Activated T-helper 17 cell treated with anti-CD3 and anti-CD28 coated beads, Interleukin-2, amount 50 U/mL, for 72 hours (primary cell): ENCODE results near the gene TRIM52. TPM values are rescaled to one million over a fixed set of nuclear protein-coding genes. Genes with fewer than 3 reads are reported as not detected.
A peak's percentile ranks its signal among the peaks of the same experiment; 100 is the strongest.

Source experiments
- ATAC-seq: fragments of 150-1000 bp; cut with Tn5 transposase; replicated peaks from 2 replicates; pipeline ENCODE4 v1.10.0; 2021; ENCODE audit warnings: mild to moderate bottlenecking, moderate library complexity
- H3K27ac Mint-ChIP-seq: one replicate; pipeline ENCODE4 v1.8.0; 2022; ENCODE audit warnings: mixed read lengths
- H3K27me3 Mint-ChIP-seq: one replicate; pipeline ENCODE4 v1.8.0; 2022; ENCODE audit warnings: mixed read lengths
- H3K36me3 Mint-ChIP-seq: one replicate; pipeline ENCODE4 v1.8.0; 2022; ENCODE audit warnings: low read depth, mild to moderate bottlenecking, mixed read lengths
- H3K4me1 Mint-ChIP-seq: one replicate; pipeline ENCODE4 v1.8.0; 2022; ENCODE audit warnings: mixed read lengths
- H3K4me3 Mint-ChIP-seq: one replicate; pipeline ENCODE4 v1.8.0; 2022; ENCODE audit warnings: mild to moderate bottlenecking, mixed read lengths
- H3K9me3 Mint-ChIP-seq: one replicate; pipeline ENCODE4 v1.8.0; 2022; ENCODE audit warnings: mixed read lengths
- total RNA-seq, 2 donors: library from RNA; stranded (reverse); gene quantifications; one replicate each; pipeline ENCODE4 v1.2.3, GENCODE V29; 2022

TRIM52 gene
- total RNA-seq, 2 donors from 2014 or later = 14.3 to 19.4 TPM

- no peaks in the 10 kb centered on the region for H3K27me3 Mint-ChIP-seq
- H3K36me3 Mint-ChIP-seq = peaks cover 82% of the 10 kb centered on the region
- H3K9me3 Mint-ChIP-seq = no peaks in the 10 kb centered on the region
- H3K4me1 Mint-ChIP-seq = peaks cover 11% of the 10 kb centered on the region
- ATAC-seq = no peak
- peak overlapping the region; percentile 28 for H3K27ac Mint-ChIP-seq
- H3K4me3 Mint-ChIP-seq = no peak overlapping the region
Observed at GRCh38 chr5:181232593-181232992, 28.4 kb downstream of the TRIM52 start.

DNA sequence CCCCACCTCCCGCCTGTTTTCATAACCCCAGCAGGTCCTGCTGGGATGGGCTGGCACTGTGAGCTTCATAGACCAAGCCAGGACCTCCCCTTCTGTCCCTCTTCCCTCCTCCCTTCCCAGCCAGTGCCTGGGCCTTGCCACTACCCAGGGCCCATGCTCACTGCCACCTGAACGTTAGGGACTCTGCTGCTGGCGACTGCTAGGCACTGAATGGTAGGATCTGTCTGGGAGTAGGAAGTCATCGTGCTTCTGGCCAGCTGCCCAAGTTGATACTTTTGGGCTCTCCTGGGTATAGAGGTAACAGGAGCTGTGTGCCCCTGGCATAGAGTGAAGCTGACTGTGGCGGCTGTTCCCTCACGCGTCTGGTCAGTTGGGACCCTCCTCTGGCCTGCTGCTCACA, 29.5 kb downstream of the TRIM52 start:
- no peak for ATAC-seq
- peak overlapping the region; percentile 3 for H3K27ac Mint-ChIP-seq
- H3K9me3 Mint-ChIP-seq = no peaks in the 10 kb centered on the region
- H3K4me1 Mint-ChIP-seq = peaks cover 11% of the 10 kb centered on the region
- no peak overlapping the region for H3K4me3 Mint-ChIP-seq
- H3K27me3 Mint-ChIP-seq = no peaks in the 10 kb centered on the region
- H3K36me3 Mint-ChIP-seq = peaks cover 80% of the 10 kb centered on the region

DNA sequence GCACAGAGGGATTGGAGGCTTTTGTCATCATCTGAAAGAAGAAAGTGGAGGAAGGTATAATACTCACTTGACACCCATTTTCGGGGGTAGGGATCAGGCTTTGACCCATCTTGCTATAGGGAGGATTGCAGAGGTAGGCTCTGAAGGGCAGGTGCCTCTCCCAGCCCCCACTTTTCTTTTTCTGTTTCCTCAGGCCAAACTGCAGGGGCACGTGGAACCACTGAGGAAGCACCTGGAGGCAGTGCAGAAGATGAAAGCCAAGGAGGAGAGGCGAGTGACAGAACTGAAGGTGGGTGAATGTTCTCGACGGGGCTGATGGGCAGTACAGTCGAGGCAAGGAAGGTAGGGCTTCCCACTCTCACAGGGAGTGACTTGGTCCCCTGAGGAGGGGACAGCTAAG, 30.4 kb downstream of the TRIM52 start:
- no peak overlapping the region for H3K27ac Mint-ChIP-seq
- no peaks in the 10 kb centered on the region for H3K27me3 Mint-ChIP-seq
- H3K4me3 Mint-ChIP-seq = no peak overlapping the region
- peaks cover 14% of the 10 kb centered on the region for H3K4me1 Mint-ChIP-seq
- H3K36me3 Mint-ChIP-seq = peaks cover 71% of the 10 kb centered on the region
- H3K9me3 Mint-ChIP-seq = no peaks in the 10 kb centered on the region
- ATAC-seq = no peak

DNA sequence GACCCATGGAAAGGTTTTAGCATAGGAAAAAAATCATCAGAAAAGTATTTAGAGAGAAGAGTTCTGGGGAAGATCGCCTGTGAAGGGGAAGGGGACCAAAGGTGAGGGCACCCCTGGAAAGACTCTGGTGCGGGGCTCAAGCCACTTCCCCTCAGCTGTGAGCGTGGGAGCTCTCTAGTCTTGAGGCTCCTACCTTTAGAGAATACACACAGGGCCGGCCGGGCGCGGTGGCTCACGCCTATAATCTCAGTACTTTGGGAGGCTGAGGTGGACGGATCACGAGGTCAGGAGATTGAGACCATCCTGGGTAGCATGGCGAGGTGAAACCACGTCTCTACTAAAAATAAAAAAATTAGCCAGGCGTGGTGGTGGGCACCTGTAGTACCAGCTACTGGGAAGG, 30.9 kb downstream of the TRIM52 start:
- Mint-ChIP-seq H3K4me3 (no peak overlapping the region), H3K36me3 (peaks cover 65% of the 10 kb centered on the region), H3K27me3 (no peaks in the 10 kb centered on the region)

DNA sequence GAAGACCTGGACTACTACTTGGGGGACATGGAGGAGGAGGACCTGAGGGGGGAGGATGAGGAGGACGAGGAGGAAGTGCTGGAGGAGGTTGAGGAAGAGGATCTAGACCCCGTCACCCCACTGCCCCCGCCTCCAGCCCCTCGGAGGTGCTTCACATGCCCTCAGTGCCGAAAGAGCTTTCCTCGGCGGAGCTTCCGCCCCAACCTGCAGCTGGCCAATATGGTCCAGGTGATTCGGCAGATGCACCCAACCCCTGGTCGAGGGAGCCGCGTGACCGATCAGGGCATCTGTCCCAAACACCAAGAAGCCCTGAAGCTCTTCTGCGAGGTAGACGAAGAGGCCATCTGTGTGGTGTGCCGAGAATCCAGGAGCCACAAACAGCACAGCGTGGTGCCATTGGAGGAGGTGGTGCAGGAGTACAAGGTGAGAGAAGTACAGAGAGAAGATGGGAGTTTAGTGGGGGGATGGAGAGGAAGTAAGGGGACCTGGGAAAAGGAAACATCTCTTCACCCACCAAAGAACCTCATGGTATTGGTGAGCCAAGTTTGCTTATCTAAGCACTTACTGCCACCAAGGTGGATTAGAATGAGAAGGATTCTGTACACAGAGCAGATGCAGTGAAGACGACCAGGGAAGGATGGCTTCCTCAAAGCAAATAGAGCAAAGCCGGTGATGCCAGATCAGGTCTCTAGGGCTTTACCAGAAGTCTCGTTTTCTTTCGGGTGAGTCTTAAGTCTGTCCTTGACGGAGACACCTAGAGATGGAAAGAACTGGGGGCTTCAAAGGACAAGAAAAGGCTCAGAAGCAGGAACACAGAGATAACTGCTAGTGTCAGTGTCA, 36.3 kb downstream of the TRIM52 start:
- Mint-ChIP-seq H3K27ac (peak overlapping the region; percentile 100), H3K27me3 (no peaks in the 10 kb centered on the region), H3K4me1 (peaks cover 41% of the 10 kb centered on the region), H3K4me3 (peak overlapping the region; percentile 87), H3K9me3 (no peaks in the 10 kb centered on the region), H3K36me3 (peaks cover 56% of the 10 kb centered on the region)
- no peak for ATAC-seq

More for the DNA sequence above, 30.9 kb downstream of the TRIM52 start:
- ATAC-seq = no peak
- Mint-ChIP-seq H3K9me3 (no peaks in the 10 kb centered on the region), H3K27ac (peak overlapping the region; percentile 53), H3K4me1 (peaks cover 16% of the 10 kb centered on the region)

GRCh38 chr5:181223729-181224389, 37.1 kb downstream of the TRIM52 start:
- no peaks in the 10 kb centered on the region for H3K9me3 Mint-ChIP-seq
- H3K27ac Mint-ChIP-seq = peak overlapping the region; percentile 100
- ATAC-seq = peak; percentile 1
- H3K27me3 Mint-ChIP-seq = no peaks in the 10 kb centered on the region
- peaks cover 38% of the 10 kb centered on the region for H3K4me1 Mint-ChIP-seq
- H3K4me3 Mint-ChIP-seq = peak overlapping the region; percentile 87
- peaks cover 49% of the 10 kb centered on the region for H3K36me3 Mint-ChIP-seq

- no peaks in the 10 kb centered on the region for H3K27me3 Mint-ChIP-seq
- peak within 1 kb of the TSS; percentile 87 for H3K4me3 Mint-ChIP-seq
- no peaks in the 10 kb centered on the region for H3K9me3 Mint-ChIP-seq
- ATAC-seq = peak; percentile 68
- H3K27ac Mint-ChIP-seq = peak within 1 kb of the TSS; percentile 100
- peaks cover 39% of the 10 kb centered on the region for H3K4me1 Mint-ChIP-seq
- peaks cover 52% of the 10 kb centered on the region for H3K36me3 Mint-ChIP-seq
Observed at GRCh38 chr5:181223058-181223728, 37.8 kb downstream of the TRIM52 start, which contains the start of gene TRIM41. Gene TRIM41 (plus strand): TSS chr5:181223281. CDS start chr5:181224000, 719 bp downstream.

- Mint-ChIP-seq H3K4me3 (peak overlapping the region; percentile 87), H3K9me3 (no peaks in the 10 kb centered on the region), H3K27ac (peak overlapping the region; percentile 100), H3K4me1 (peaks cover 44% of the 10 kb centered on the region), H3K27me3 (no peaks in the 10 kb centered on the region), H3K36me3 (peaks cover 58% of the 10 kb centered on the region)
- no peak for ATAC-seq
Observed at GRCh38 chr5:181222630-181223057, 38.3 kb downstream of the TRIM52 start.

- Mint-ChIP-seq H3K36me3 (peaks cover 55% of the 10 kb centered on the region), H3K9me3 (no peaks in the 10 kb centered on the region), H3K27ac (peak overlapping the region; percentile 100), H3K4me1 (peaks cover 47% of the 10 kb centered on the region), H3K27me3 (no peaks in the 10 kb centered on the region), H3K4me3 (peak overlapping the region; percentile 87)
- peak; percentile 48 for ATAC-seq
Observed at GRCh38 chr5:181221792-181222629, 38.9 kb downstream of the TRIM52 start.

DNA sequence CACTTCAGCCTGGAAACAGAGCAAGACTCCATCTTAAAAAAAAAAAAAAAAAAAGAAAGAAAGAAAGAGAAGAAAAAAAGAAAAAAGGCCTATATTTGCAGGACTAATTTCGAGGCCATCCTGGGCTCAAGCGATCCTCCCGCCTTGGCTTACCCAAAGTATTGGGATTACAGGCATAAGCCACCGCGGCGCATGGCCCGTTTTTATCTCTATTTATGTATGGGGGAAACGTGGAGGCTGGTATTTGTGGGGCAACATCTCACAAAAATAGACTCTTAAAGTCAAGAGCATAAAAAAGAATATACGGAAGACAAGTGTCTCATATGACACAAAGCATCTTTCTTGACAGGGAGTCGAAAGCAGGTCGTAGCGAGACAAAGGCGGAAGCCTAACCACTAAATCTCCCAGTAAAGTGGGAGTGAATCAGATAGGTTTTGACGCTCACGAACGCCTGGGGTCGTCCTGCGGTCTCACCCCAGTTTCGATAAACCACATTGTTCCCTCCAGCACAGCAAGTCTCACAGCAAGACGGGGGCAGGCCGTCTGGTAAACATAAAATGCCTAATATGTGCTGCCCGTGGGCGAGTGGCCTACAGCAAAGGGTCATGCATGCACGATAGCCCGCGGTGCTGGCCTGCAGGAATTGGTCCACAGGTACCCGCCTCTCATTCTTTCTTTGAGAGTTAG, 39.7 kb downstream of the TRIM52 start:
- ATAC-seq = no peak
- Mint-ChIP-seq H3K27ac (peak overlapping the region; percentile 100), H3K4me3 (peak overlapping the region; percentile 87), H3K27me3 (no peaks in the 10 kb centered on the region), H3K9me3 (no peaks in the 10 kb centered on the region), H3K4me1 (peaks cover 50% of the 10 kb centered on the region), H3K36me3 (peaks cover 52% of the 10 kb centered on the region)

- peaks cover 47% of the 10 kb centered on the region for H3K4me1 Mint-ChIP-seq
- peak overlapping the region; percentile 87 for H3K4me3 Mint-ChIP-seq
- H3K27ac Mint-ChIP-seq = peak overlapping the region; percentile 76
- H3K27me3 Mint-ChIP-seq = no peaks in the 10 kb centered on the region
- peaks cover 52% of the 10 kb centered on the region for H3K36me3 Mint-ChIP-seq
- no peaks in the 10 kb centered on the region for H3K9me3 Mint-ChIP-seq
- ATAC-seq = no peak
Observed at GRCh38 chr5:181220178-181220515, 40.8 kb downstream of the TRIM52 start.

- peaks cover 52% of the 10 kb centered on the region for H3K36me3 Mint-ChIP-seq
- peak overlapping the region; percentile 87 for H3K4me3 Mint-ChIP-seq
- H3K27me3 Mint-ChIP-seq = no peaks in the 10 kb centered on the region
- no peaks in the 10 kb centered on the region for H3K9me3 Mint-ChIP-seq
- peaks cover 44% of the 10 kb centered on the region for H3K4me1 Mint-ChIP-seq
- peak overlapping the region; percentile 76 for H3K27ac Mint-ChIP-seq
- no peak for ATAC-seq
Observed at GRCh38 chr5:181219262-181220177, 41.4 kb downstream of the TRIM52 start.

DNA sequence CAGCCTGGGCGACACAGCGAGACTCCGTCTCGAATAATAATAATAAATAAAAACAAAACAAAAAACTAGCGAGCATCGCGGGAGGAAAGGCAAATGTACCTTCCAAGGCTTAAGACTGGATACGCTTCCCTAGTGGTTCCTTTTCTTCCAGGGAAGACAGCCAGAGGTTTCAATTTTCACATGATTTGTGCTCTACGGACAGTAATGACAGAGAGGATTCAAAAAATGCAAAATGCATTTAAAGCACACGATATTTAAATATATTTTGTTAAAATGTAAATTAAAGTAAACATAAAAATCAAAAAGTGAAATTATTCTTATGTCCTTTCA, 42.2 kb downstream of the TRIM52 start:
- Mint-ChIP-seq H3K4me1 (peaks cover 43% of the 10 kb centered on the region), H3K27ac (peak overlapping the region; percentile 97)

More for the DNA sequence above, 42.2 kb downstream of the TRIM52 start:
- H3K27me3 Mint-ChIP-seq = no peaks in the 10 kb centered on the region
- H3K36me3 Mint-ChIP-seq = peaks cover 45% of the 10 kb centered on the region
- H3K9me3 Mint-ChIP-seq = no peaks in the 10 kb centered on the region
- peak overlapping the region; percentile 87 for H3K4me3 Mint-ChIP-seq
- ATAC-seq = no peak
